HL-60 (cell line): ENCODE results near the gene SLC12A7.

Source experiments
- CTCF ChIP-seq: IDR thresholded peaks from one replicate; pipeline ENCODE4 v1.5.1; 2011; ENCODE audit warnings: low read length, control low read depth, inconsistent platforms; ENCODE audit not compliant: insufficient read depth
- GABPA ChIP-seq: IDR thresholded peaks from 2 replicates; pipeline ENCODE4 v1.6.1; 2012; ENCODE audit warnings: low read depth
- POLR2AphosphoS5 ChIP-seq: IDR thresholded peaks from 2 replicates; pipeline ENCODE4 v1.6.1; 2012; ENCODE audit warnings: low read depth
- REST ChIP-seq: IDR thresholded peaks from 2 replicates; pipeline ENCODE4 v1.6.1; 2012; ENCODE audit warnings: low read depth; ENCODE audit not compliant: insufficient replicate concordance
- SPI1 ChIP-seq: IDR thresholded peaks from 2 replicates; pipeline ENCODE4 v1.6.1; 2012; ENCODE audit warnings: low read depth, mild to moderate bottlenecking, borderline replicate concordance

- TF ChIP-seq CTCF: no peak
- peak; percentile 91 for TF ChIP-seq POLR2AphosphoS5
- TF ChIP-seq REST: no peak
- TF ChIP-seq GABPA: no peak
- no peak for TF ChIP-seq SPI1
These were observed 901 bp upstream of the SLC12A7 start for GRCh38 chr5:1112596-1113331.
